Measurements from ENCODE around the gene AUTS2. TPM values are rescaled to one million over a fixed set of nuclear protein-coding genes. Genes with fewer than 3 reads are reported as not detected.

AUTS2 gene
- total RNA-seq, 1 experiment from 2014 or later = 2.5 TPM

GRCh38 chr7:70512761-70513160 lies 914.5 kb downstream of the AUTS2 start:
- ChIA-PET CTCF (no interaction called here), POLR2A (interaction anchor here (0.7 kb wide), 1 partner anchor 130 kb away, joined by 4 read pairs; no protein-coding TSS in a partner anchor)
- Histone ChIP-seq H3K9me3 (ENCODE audit: control insufficient read depth, insufficient read depth, low read depth, low read length) (no peaks in the 10 kb centered on the region), H3K4me1 (ENCODE audit: control insufficient read depth, insufficient read depth, low read length) (no peaks in the 10 kb centered on the region), H3K27me3 (ENCODE audit: control insufficient read depth, insufficient read depth, low read length) (no peaks in the 10 kb centered on the region), H3K4me3 (ENCODE audit: low read depth in 2 of 2, low read length in 2 of 2) (no peak overlapping the region), H3K27ac (ENCODE audit: low read length) (no peak overlapping the region), H3K36me3 (ENCODE audit: control insufficient read depth, insufficient read depth, low read length) (no peaks in the 10 kb centered on the region)
- TF ChIP-seq, protein P1, sequence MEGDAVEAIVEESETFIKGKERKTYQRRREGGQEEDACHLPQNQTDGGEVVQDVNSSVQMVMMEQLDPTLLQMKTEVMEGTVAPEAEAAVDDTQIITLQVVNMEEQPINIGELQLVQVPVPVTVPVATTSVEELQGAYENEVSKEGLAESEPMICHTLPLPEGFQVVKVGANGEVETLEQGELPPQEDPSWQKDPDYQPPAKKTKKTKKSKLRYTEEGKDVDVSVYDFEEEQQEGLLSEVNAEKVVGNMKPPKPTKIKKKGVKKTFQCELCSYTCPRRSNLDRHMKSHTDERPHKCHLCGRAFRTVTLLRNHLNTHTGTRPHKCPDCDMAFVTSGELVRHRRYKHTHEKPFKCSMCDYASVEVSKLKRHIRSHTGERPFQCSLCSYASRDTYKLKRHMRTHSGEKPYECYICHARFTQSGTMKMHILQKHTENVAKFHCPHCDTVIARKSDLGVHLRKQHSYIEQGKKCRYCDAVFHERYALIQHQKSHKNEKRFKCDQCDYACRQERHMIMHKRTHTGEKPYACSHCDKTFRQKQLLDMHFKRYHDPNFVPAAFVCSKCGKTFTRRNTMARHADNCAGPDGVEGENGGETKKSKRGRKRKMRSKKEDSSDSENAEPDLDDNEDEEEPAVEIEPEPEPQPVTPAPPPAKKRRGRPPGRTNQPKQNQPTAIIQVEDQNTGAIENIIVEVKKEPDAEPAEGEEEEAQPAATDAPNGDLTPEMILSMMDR (IDR thresholded peaks at IDR 0.05) = no peak
- TF ChIP-seq, protein P2, sequence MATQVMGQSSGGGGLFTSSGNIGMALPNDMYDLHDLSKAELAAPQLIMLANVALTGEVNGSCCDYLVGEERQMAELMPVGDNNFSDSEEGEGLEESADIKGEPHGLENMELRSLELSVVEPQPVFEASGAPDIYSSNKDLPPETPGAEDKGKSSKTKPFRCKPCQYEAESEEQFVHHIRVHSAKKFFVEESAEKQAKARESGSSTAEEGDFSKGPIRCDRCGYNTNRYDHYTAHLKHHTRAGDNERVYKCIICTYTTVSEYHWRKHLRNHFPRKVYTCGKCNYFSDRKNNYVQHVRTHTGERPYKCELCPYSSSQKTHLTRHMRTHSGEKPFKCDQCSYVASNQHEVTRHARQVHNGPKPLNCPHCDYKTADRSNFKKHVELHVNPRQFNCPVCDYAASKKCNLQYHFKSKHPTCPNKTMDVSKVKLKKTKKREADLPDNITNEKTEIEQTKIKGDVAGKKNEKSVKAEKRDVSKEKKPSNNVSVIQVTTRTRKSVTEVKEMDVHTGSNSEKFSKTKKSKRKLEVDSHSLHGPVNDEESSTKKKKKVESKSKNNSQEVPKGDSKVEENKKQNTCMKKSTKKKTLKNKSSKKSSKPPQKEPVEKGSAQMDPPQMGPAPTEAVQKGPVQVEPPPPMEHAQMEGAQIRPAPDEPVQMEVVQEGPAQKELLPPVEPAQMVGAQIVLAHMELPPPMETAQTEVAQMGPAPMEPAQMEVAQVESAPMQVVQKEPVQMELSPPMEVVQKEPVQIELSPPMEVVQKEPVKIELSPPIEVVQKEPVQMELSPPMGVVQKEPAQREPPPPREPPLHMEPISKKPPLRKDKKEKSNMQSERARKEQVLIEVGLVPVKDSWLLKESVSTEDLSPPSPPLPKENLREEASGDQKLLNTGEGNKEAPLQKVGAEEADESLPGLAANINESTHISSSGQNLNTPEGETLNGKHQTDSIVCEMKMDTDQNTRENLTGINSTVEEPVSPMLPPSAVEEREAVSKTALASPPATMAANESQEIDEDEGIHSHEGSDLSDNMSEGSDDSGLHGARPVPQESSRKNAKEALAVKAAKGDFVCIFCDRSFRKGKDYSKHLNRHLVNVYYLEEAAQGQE (IDR thresholded peaks at IDR 0.05; ENCODE audit: insufficient read depth in 1 of 2, low read depth in 2 of 2, low read length in 1 of 2) = no peak
- TF ChIP-seq TCF7L2 (IDR thresholded peaks at IDR 0.05; ENCODE audit: low read depth, low read length) (no peak), POLR2AphosphoS5 (IDR thresholded peaks at IDR 0.05; ENCODE audit: low read depth, low read length) (no peak), SIN3A (IDR thresholded peaks at IDR 0.05; ENCODE audit: borderline replicate concordance, insufficient read depth, low read depth, low read length) (no peak)
- no TSS peak for BruUV-seq (replicated peaks)
- in situ Hi-C loops (cut with HindIII; ENCODE audit: low pct_unique_long_range_greater_than_20kb, low sequenced_read_pairs) = no loop called here
- no peak for ATAC-seq
- intact Hi-C loops (cut with micrococcal nuclease; ENCODE audit: unreplicated experiment) = no loop called here
- no peak for DNase-seq (ENCODE audit: low read depth, low spot score)

DNA sequence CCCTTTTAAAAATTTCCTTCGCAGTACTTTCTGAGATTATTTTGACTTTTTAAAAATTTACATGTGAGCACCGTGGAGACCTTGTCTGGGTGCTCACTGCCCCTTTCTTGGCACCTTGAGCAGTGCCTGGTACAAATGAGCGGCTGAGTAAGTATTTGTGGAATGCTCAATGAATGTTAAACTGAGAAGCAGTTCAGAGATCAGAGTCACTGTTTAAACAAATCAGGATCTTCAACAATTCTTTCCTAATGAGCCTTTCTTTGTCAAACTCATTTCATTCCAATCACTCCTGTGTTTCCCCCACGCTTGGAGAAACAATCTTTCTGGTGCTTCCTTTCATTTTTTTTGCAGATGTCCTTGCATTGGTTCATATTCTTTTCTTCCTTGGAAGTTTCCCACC lies 922.3 kb downstream of the AUTS2 start:
- H3K27me3 ChIP-seq (ENCODE audit: control insufficient read depth, insufficient read depth, low read length) = no peaks in the 10 kb centered on the region
- H3K4me3 ChIP-seq (ENCODE audit: low read depth in 2 of 2, low read length in 2 of 2) = no peak overlapping the region
- DNase-seq (ENCODE audit: low read depth, low spot score) (no peak), ATAC-seq (no peak)
- TF ChIP-seq SIN3A (IDR thresholded peaks at IDR 0.05; ENCODE audit: borderline replicate concordance, insufficient read depth, low read depth, low read length) = no peak
- no peak for TF ChIP-seq POLR2AphosphoS5 (IDR thresholded peaks at IDR 0.05; ENCODE audit: low read depth, low read length)
- TF ChIP-seq, protein P2 (IDR thresholded peaks at IDR 0.05; ENCODE audit: insufficient read depth in 1 of 2, low read depth in 2 of 2, low read length in 1 of 2) = no peak
- TF ChIP-seq, protein P1 (IDR thresholded peaks at IDR 0.05) = no peak
- no peak for TF ChIP-seq TCF7L2 (IDR thresholded peaks at IDR 0.05; ENCODE audit: low read depth, low read length)
- no peak overlapping the region for H3K27ac ChIP-seq (ENCODE audit: low read length)
- no TSS peak for BruUV-seq (replicated peaks)
- H3K4me1 ChIP-seq (ENCODE audit: control insufficient read depth, insufficient read depth, low read length) = no peaks in the 10 kb centered on the region
- H3K36me3 ChIP-seq (ENCODE audit: control insufficient read depth, insufficient read depth, low read length) = no peaks in the 10 kb centered on the region
- in situ Hi-C loops (cut with HindIII; ENCODE audit: low pct_unique_long_range_greater_than_20kb, low sequenced_read_pairs) (no loop called here), intact Hi-C loops (cut with micrococcal nuclease; ENCODE audit: unreplicated experiment) (no loop called here)
- H3K9me3 ChIP-seq (ENCODE audit: control insufficient read depth, insufficient read depth, low read depth, low read length) = no peaks in the 10 kb centered on the region
- POLR2A ChIA-PET = no interaction called here
- CTCF ChIA-PET = no interaction called here

Measured in Panc1 (cell line).